22Rv1 (cell line): Measurements from ENCODE around the gene C4orf50.

ENCODE experiments used
- H3K27ac ChIP-seq: fragments of 450-650 bp; 2 replicates; pipeline ENCODE4 v1.5.1; 2017
- CTCF ChIP-seq: fragments of 450-650 bp; IDR thresholded peaks from 2 replicates; pipeline ENCODE4 v1.5.1; 2017; ENCODE audit warnings: mild to moderate bottlenecking
- ZFX ChIP-seq: fragments of 450-650 bp; IDR thresholded peaks from 2 replicates; pipeline ENCODE4 v1.6.1; 2017; ENCODE audit warnings: antibody characterized with exemption, borderline replicate concordance

The C4orf50 gene

GRCh38 chr4:5899396-5899795 is 118.8 kb downstream of the C4orf50 start:
- TF ChIP-seq ZFX = no peak
- TF ChIP-seq CTCF = no peak
- no peak overlapping the region for H3K27ac ChIP-seq

GRCh38 chr4:5897674-5898073 is 120.6 kb downstream of the C4orf50 start:
- no peak overlapping the region for H3K27ac ChIP-seq
- no peak for TF ChIP-seq CTCF
- no peak for TF ChIP-seq ZFX

- TF ChIP-seq ZFX (no peak), CTCF (no peak)
- no peak overlapping the region for H3K27ac ChIP-seq
Measured at GRCh38 chr4:5895287-5895686, 122.9 kb downstream of the C4orf50 start.

GRCh38 chr4:5894266-5894665 is 124.0 kb downstream of the C4orf50 start:
- TF ChIP-seq ZFX = no peak
- no peak for TF ChIP-seq CTCF
- H3K27ac ChIP-seq = no peak overlapping the region

GRCh38 chr4:5893591-5893990 is 124.6 kb downstream of the C4orf50 start:
- no peak for TF ChIP-seq ZFX
- TF ChIP-seq CTCF = no peak
- no peak overlapping the region for H3K27ac ChIP-seq

GRCh38 chr4:5893004-5893580 is 125.1 kb downstream of the C4orf50 start, which contains the start of gene CRMP1:
CRMP1 (minus strand) TSS chr4:5893086; CDS start chr4:5892969, 117 bp downstream.
- no peak within 1 kb of the TSS for H3K27ac ChIP-seq
- TF ChIP-seq CTCF = no peak
- no peak for TF ChIP-seq ZFX

- no peak overlapping the region for H3K27ac ChIP-seq
- no peak for TF ChIP-seq CTCF
- no peak for TF ChIP-seq ZFX
Measured at GRCh38 chr4:5892323-5893003, 125.8 kb downstream of the C4orf50 start.
